ENCODE measurements around the gene A4GALT.
"Not testable (repeated sequence)": the region's sequence is repeated elsewhere in the genome, so short reads cannot be mapped to it uniquely, and the experiment has no call there.

Gene A4GALT

DNA sequence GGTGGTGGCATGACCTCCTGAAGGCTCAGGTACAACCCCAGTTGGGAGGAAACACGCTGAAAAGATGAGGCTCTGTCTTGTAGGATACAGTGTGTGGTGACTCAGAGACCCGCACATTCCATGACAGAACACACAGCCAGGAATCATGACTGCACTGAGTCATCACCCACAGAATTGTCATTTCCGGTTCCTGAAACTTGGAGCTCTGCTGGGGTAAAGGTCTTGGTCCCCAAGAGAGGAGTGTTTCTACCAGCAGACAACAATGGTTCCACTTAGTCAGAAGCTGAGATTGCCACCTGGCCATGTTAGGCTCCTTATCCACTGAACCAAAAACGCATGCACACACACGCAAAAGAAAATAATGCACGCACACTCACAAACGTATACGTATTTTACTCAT lies 40.0 kb downstream of the A4GALT start:
- no peak for DNase-seq

DNA sequence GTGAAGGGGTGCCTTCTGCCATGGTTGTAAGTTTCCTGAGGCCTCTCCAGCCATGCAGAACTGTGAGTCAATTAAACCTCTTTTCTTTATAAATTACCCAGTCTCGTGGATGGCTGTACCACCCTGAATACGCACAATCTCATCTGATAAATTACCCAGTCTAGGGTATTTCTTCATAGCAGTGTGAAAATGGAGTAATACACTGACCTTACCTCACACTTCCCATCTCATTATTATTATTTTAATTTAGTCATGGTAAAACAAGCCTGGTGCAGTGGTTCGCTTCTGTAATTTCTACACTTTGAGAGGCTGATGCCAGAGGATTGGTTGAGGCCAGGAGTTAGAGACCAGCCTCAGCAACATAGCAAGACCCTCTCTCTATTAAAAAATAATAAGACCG lies 41.0 kb downstream of the A4GALT start:
- no peak for DNase-seq

- no peak for DNase-seq
These were observed 41.8 kb downstream of the A4GALT start for GRCh38 chr22:42678894-42679293.

DNA sequence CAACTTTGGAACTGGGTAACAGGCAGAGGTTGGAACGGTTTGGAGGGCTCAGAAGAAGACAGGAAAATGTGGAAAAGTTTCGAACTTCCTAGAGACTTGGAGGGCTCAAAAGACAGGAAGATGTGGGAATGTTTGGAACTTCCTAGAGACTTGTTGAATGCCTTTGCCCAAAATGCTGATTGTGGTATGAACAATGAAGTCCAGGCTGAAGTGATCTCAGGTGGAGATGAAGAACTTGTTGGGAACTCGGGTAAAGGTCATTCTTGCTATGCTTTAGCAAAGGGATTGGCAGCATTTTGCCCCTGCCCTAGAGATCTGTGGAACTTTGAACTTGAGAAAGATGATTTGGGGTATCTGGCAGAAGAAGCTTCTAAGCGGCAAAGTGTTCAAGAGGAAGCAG lies 42.7 kb downstream of the A4GALT start:
- DNase-seq = not testable (repeated sequence)

GRCh38 chr22:42676059-42676607 lies 44.5 kb downstream of the A4GALT start:
- no peak for DNase-seq

DNA sequence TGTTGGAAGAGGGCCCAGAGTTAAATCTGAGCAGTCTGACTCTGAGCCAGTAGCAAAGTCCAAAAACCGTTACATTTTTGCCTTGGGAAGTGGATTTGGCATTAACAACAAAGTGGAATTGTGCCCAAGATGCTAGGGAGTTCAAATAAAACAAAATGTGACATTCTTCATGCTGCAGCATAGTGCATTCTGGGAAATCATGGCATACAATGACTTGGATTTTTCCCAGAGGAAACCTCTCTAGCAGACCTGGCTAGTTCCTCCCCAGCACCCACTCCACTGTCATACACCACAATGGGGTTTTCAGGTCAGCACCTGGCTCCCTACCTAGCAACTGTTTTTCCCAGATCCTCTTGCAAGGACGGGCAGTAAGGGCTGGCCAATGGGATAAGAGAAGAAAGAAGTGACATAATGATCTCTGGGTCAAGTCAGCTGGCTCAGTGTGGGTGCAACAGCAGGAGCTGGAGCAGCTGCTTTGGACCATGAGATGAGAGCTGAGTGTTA lies 46.7 kb downstream of the A4GALT start:
- no peak for DNase-seq

GRCh38 chr22:42673071-42673470 lies 47.6 kb downstream of the A4GALT start:
- not testable (repeated sequence) for DNase-seq

DNA sequence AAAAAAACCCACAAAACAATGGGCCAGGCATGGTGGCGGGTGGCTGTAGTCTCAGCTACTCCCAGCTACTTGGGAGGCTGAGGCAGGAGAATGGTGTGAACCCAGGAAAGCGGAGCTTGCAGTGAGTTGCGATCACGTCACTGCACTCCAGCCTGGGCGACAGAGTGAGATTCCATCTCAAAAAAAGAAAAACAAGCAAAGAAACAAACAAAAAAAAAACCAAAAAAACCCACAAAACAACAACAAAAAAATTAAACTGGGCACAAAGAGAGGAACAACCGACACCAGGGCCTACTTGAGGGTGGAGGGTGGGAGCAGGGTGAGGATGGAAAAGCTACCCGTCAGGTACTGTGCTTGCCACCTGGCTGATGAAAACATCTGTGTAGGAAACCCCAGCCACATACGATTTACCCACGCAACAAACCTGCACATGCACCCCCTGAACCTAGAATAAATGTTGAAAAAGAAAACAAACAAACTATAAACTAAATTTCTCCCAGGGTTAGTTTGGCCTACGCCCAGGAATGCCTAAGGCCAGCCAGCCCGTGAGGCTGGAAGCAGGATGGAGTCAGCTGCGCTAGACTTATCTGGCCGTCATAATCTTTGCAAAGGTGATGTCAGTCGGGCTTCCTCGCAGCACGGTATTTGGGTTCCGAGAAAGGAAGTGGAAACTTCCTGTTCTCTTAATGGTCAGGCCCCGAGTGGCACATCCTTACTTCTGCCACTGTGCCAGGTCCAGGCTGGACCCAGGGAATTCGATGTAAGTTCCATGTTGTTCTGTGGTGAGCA lies 49.6 kb downstream of the A4GALT start:
- DNase-seq = no peak

DNA sequence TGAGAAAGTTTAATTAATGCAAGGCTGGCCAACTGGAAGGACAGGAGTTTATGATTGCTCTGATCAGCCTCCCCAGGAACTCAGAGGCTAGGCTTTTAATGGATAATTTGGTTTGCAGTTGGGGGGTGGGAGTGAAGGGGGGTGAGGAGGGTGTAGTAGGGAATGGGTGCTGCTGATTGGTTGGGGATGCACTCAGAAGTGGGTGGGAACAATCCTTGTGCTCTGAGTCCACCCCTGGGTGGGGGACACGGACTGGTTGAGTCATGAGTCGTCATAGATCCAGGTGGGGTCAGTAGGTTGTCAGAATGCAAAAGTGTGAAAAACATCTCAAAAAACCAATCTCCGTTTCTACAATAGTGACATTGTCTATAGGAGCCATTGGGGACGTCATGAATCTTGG lies 50.6 kb downstream of the A4GALT start:
- no peak for DNase-seq

- DNase-seq = not testable (repeated sequence)
These were observed 54.3 kb downstream of the A4GALT start for GRCh38 chr22:42666393-42666792.

DNA sequence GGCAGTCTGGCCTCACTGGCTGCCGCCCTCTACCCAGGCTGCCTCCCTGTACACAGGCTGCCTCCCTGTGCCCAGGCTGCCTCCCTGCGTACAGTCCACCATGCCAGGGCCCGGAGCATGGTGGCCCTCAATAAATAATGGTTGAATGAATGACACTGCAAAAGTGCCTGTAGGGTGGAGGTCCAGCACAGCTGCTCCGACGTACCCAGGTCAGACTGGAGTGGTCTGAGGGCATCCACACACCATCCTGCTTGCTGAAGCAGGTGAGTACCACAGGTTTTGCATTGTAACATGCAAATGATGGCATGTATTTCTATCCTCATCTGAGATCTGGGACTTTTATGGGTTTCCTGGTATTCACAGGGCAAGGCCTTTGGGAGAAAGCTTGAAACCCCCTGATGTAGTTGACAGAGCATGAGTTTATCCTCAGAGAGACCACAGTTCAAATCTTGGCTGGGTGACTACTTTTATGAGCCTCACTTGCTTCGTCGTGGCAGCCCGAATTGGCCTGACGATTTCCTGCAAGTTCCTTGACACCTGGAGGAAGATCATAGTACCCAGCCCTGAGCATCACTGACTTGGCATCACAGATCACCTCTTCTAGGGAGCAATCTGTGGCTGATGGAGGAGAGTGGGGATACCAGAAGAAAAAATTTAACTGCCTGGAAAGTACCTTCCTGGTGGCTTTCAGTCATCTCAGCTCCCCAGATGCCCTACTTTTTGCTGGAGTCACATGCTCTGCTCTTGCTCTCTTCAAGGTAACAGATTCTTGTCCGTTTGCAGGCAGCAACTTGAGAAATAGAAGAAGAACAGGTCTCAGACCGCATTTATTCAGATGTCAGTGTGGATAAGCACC lies 55.5 kb downstream of the A4GALT start:
- DNase-seq = no peak

GRCh38 chr22:42661985-42662831 lies 58.5 kb downstream of the A4GALT start:
- peak; percentile 82 for DNase-seq

DNA sequence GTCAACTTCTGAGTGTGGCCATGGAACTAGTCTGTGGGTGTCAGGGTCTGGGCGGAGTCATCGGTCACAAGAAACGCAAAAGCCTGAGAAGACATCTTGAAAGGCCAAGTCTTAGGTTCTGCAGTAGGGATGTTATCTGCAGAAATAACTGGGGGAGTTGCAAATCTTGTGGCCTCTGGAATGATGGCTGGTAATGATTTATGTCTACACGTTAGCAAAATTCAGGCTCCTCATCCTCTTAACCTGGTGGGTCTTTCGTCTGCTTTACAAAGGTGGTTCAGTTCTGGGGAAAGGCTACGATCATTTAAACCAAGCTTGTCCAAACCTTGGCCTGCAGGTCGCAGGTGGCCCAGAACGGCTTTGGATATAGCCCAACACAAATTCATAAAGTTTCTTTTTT lies 64.1 kb downstream of the A4GALT start:
- DNase-seq = no peak

GRCh38 chr22:42655693-42656092 lies 65.0 kb downstream of the A4GALT start:
- DNase-seq = no peak

- DNase-seq = no peak
These were observed 66.1 kb downstream of the A4GALT start for GRCh38 chr22:42654436-42655073.

- no peak for DNase-seq
These were observed 66.7 kb downstream of the A4GALT start for GRCh38 chr22:42653999-42654398.

GRCh38 chr22:42651134-42651533 lies 69.5 kb downstream of the A4GALT start:
- no peak for DNase-seq

DNA sequence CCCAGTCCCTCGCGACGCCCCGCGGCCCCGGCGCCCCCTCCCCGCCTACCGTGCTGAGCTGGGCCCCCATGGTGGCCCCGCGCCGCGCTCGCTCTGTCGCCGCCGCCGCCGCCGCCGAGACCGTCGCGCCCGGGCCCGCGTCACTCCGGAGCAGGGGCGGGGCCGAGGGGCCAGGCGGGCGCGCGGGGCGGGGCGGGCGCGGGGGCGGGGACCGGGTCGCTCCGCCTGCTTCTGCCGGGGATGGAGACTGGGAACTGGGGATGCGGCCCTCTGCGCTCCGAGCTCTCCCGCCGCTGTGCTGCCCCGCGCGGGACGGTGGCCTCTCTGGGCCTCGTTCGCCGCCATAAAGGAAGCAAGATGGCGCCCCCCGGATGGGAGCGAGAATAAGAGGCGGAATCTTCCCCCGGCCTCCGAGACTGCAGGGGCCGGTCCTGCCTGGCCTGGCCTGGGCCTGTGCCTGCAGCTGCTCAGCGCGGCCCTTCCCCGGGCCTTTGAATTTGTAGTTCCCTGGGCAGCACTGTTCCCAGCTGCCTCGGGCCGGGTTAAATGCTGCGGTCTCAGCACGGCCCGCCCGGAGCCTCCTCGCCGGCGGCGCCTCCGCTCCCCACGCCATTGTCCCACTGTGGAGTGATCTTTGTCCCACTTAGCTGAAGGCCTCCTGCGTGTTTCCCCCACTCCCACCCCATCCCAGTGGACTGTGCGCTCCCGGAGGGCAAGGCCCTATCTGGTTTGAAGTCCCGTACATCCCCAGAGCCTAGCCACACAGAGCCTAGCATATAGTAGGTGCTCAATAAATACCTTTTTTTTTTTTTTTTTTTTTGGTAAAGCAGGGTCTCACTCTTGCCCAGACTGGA lies 71.2 kb downstream of the A4GALT start, which contains the start of gene CYB5R3:
CYB5R3 (minus strand) TSS at position 147 of the 854 bp plus-strand sequence; CDS start at position 70, 77 bp downstream.
- peak; percentile 80 for DNase-seq

GRCh38 chr22:42648368-42649245 lies 72.1 kb downstream of the A4GALT start:
- DNase-seq = no peak

DNA sequence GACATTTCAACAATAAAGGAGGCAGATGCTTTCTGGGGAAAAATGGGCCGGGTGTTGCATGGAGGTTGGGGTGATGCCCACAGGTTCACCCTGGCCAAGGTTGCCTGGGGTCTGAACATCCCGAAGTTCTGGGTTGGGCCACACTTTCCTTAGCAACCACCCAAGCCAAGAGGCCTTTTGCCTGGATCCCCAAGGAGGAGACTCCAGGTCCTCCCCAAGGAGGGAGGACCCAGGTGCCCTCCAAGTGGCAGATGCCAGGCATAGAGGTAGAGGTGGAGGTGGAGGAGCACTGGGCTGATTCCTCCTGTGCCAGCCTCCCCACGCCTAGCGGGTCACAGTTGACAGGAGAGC lies 72.7 kb downstream of the A4GALT start:
- no peak for DNase-seq
